CD14-positive monocyte (primary cell): Measurements from ENCODE around the gene LENG9. TPM values are rescaled to one million over a fixed set of nuclear protein-coding genes. Genes with fewer than 3 reads are reported as not detected.

Experiments used
- DNase-seq, 3 donors: peaks; one replicate each; pipeline ENCODE4 v3.0.0-alpha.2; 2011 to 2022
- H2AFZ ChIP-seq: 2 replicates; pipeline ENCODE4 v1.6.0; 2012; ENCODE audit warnings: mild to moderate bottlenecking, low read depth, low read length, inconsistent platforms; ENCODE audit not compliant: insufficient read depth, poor library complexity, severe bottlenecking
- H3K27ac ChIP-seq, 2 donors: 1 replicate in 1 of 2; 2 replicates in 1 of 2; pipeline ENCODE4 v1.5.1; 2012 to 2013; ENCODE audit warnings: low read length in 2 of 2, control low read depth in 1 of 2, inconsistent platforms in 1 of 2, low read depth in 1 of 2, mild to moderate bottlenecking in 1 of 2
- H3K27me3 ChIP-seq, 2 donors: one replicate each; pipeline versions ENCODE4 v1.6.0 to v1.6.1; 2011 to 2013; ENCODE audit warnings: low read length in 2 of 2; ENCODE audit not compliant: control insufficient read depth in 2 of 2, insufficient read depth in 2 of 2
- H3K36me3 ChIP-seq, 2 donors: replicated peaks in 1 of 2; 1 replicate in 1 of 2; 2 replicates in 1 of 2; pipeline versions ENCODE4 v1.5.1 to v1.6.1; 2012 to 2013; ENCODE audit warnings: low read length in 2 of 2, control low read depth in 1 of 2, inconsistent platforms in 1 of 2, mild to moderate bottlenecking in 1 of 2; ENCODE audit not compliant: insufficient read depth in 2 of 2, control insufficient read depth in 1 of 2
- H3K4me1 ChIP-seq, 2 donors: 1 replicate in 1 of 2; 2 replicates in 1 of 2; pipeline versions ENCODE4 v1.5.1 to v1.6.1; 2012 to 2013; ENCODE audit warnings: low read length in 2 of 2, control low read depth in 1 of 2, inconsistent platforms in 1 of 2, mild to moderate bottlenecking in 1 of 2, moderate library complexity in 1 of 2; ENCODE audit not compliant: insufficient read depth in 2 of 2, control insufficient read depth in 1 of 2
- H3K4me2 ChIP-seq: replicated peaks from 2 replicates; pipeline ENCODE3; 2012; ENCODE audit warnings: low read length, moderate library complexity, mild to moderate bottlenecking; ENCODE audit not compliant: poor library complexity, severe bottlenecking; ENCODE audit errors: extremely low read depth
- H3K4me3 ChIP-seq, 3 experiments: fragments of 200-600 bp in 1 of 3; sonication (generic) in 1 of 3; replicated peaks in 1 of 3; 1 replicate in 2 of 3; 2 replicates in 1 of 3; pipeline ENCODE4 v1.5.1; 2011 to 2013; ENCODE audit warnings: low read length in 3 of 3, mild to moderate bottlenecking in 3 of 3, control low read depth in 2 of 3, low read depth in 2 of 3, inconsistent platforms in 1 of 3, moderate library complexity in 1 of 3
- H3K79me2 ChIP-seq: 2 replicates; pipeline ENCODE4 v1.6.0; 2012; ENCODE audit warnings: mild to moderate bottlenecking, control low read depth, inconsistent platforms, low read length, moderate library complexity; ENCODE audit not compliant: insufficient read depth
- H3K9ac ChIP-seq: 2 replicates; pipeline ENCODE4 v1.6.0; 2017; ENCODE audit warnings: low read length, mild to moderate bottlenecking; ENCODE audit not compliant: insufficient read depth, poor library complexity, severe bottlenecking
- H3K9me3 ChIP-seq, 2 donors: replicated peaks in 1 of 2; 1 replicate in 1 of 2; 2 replicates in 1 of 2; pipeline versions ENCODE4 v1.5.1 to v1.6.1; 2012 to 2013; ENCODE audit warnings: low read length in 2 of 2, control low read depth in 1 of 2; ENCODE audit not compliant: control insufficient read depth in 1 of 2, insufficient read depth in 1 of 2
- H4K20me1 ChIP-seq: 2 replicates; pipeline ENCODE4 v1.6.0; 2012; ENCODE audit warnings: mild to moderate bottlenecking, low read length, control low read depth, moderate library complexity; ENCODE audit not compliant: insufficient read depth
- H3K27ac Mint-ChIP-seq, 7 donors: one replicate each; pipeline ENCODE4 v1.8.0; 2020; ENCODE audit warnings: mild to moderate bottlenecking in 7 of 7, mixed read lengths in 7 of 7, moderate library complexity in 6 of 7, inconsistent platforms in 2 of 7
- H3K27me3 Mint-ChIP-seq, 3 donors: one replicate each; pipeline ENCODE4 v1.8.0; 2021 to 2022; ENCODE audit warnings: low read depth in 3 of 3, mild to moderate bottlenecking in 3 of 3, mixed read lengths in 3 of 3, moderate library complexity in 3 of 3, inconsistent platforms in 1 of 3
- H3K36me3 Mint-ChIP-seq, 2 donors: one replicate each; pipeline ENCODE4 v1.8.0; 2020; ENCODE audit warnings: mixed read lengths in 2 of 2, inconsistent platforms in 1 of 2, mild to moderate bottlenecking in 1 of 2
- H3K4me1 Mint-ChIP-seq: one replicate; pipeline ENCODE4 v1.8.0; 2020; ENCODE audit warnings: mild to moderate bottlenecking, mixed read lengths
- H3K4me3 Mint-ChIP-seq, 2 donors: one replicate each; pipeline ENCODE4 v1.8.0; 2020; ENCODE audit warnings: mild to moderate bottlenecking in 2 of 2, mixed read lengths in 2 of 2, moderate library complexity in 1 of 2
- H3K9me3 Mint-ChIP-seq, 7 donors: one replicate each; pipeline ENCODE4 v1.8.0; 2020 to 2022; ENCODE audit warnings: mixed read lengths in 7 of 7, mild to moderate bottlenecking in 6 of 7, moderate library complexity in 6 of 7, inconsistent platforms in 2 of 7
- CTCF ChIP-seq: fragments of 200-600 bp; IDR thresholded peaks from one replicate; pipeline ENCODE4 v1.8.0; 2022; ENCODE audit warnings: antibody characterized with exemption, mild to moderate bottlenecking
- WGBS: methylation state at CpG from one replicate; pipeline ENCODE4 v1.1.5; 2013; ENCODE audit warnings: missing lambda C conversion rate; ENCODE audit not compliant: insufficient coverage; 5-methylcytosine and 5-hydroxymethylcytosine counted together
- intact Hi-C, 2 donors: fragments of 100-400 bp; cut with micrococcal nuclease; formaldehyde crosslinking; loops; one replicate each; pipeline versions ENCODE4 v1.15.0 to v1.15.1; 2023
- polyA plus RNA-seq, 3 donors: library from polyadenylated mRNA; depleted of rRNA in 1 of 3; unstranded in 2 of 3; stranded (reverse) in 1 of 3; fragments of 300-500 nt in 2 of 3; fragments of >200 nt in 1 of 3; fragmentation: Illumina TruSeq in 2 of 3; gene quantifications; 1 replicate in 2 of 3; 2 replicates in 1 of 3; pipeline ENCODE4 v1.2.3, GENCODE V29; 2012 to 2021

The LENG9 gene
- polyA plus RNA-seq, 3 donors = 0.15 to 2.0 TPM; not detected in 1

DNA sequence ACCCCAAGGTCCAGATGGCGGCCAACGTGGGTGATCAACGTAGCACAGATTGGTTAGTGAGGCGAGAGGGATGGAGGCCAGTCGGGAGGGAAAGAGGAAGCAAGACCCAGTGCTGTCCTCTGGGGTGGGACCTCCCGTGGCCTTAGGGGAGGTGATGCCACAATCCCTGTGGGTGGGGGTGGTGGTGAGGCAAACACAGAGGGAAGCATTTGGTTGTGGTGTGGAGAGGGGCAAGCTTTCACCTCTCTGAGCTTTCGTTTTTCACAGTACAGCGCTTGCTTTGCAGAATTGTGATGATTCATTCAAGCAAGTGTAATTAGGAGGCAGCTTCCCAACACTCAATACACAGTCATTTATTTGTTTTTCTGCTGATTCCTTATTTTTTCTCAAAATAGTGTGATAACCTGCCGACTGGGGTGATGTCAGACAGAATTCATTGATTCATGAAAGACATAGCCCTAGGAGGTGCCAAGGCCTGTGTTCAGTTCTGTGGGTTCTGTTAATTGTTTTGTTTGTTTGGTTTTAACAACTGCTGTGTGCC, 12.2 kb downstream of the LENG9 start:
- 0% methylated on average over 1 of the region's 9 CpGs for WGBS
- H3K9me3 Mint-ChIP-seq = peaks cover 0 to 5% (median 0%) of the 10 kb centered on the region in 7 donors
- TF ChIP-seq CTCF = no peak
- peaks cover 91% of the 10 kb centered on the region for H3K79me2 ChIP-seq
- peaks cover 52 to 64% of the 10 kb centered on the region in 2 donors for H3K36me3 Mint-ChIP-seq
- H3K9ac ChIP-seq = no peak overlapping the region
- H3K27ac Mint-ChIP-seq = peak overlapping the region; percentile 91 to 100 (median 99)
- H3K36me3 ChIP-seq = peaks cover 48 to 52% of the 10 kb centered on the region in 2 donors
- H3K9me3 ChIP-seq = no peaks in the 10 kb centered on the region
- H3K4me1 ChIP-seq = peaks cover 35 to 39% of the 10 kb centered on the region in 2 donors
- peaks cover 69% of the 10 kb centered on the region for H4K20me1 ChIP-seq
- peaks cover 0 to 2% (median 1%) of the 10 kb centered on the region in 3 donors for H3K27me3 Mint-ChIP-seq
- intact Hi-C loops = no loop called here
- H3K4me1 Mint-ChIP-seq = peaks cover 35% of the 10 kb centered on the region
- peak overlapping the region; percentile 76 to 99 for H3K4me3 Mint-ChIP-seq
- H3K4me2 ChIP-seq = peak overlapping the region; percentile 92
- H3K27ac ChIP-seq = peak overlapping the region; percentile 61 to 76
- H2AFZ ChIP-seq = no peak overlapping the region
- peak overlapping the region in 1 of 3 experiments; percentile 90 for H3K4me3 ChIP-seq
- DNase-seq = peak; percentile 62 to 88 (median 79)
- H3K27me3 ChIP-seq = no peaks in the 10 kb centered on the region

DNA sequence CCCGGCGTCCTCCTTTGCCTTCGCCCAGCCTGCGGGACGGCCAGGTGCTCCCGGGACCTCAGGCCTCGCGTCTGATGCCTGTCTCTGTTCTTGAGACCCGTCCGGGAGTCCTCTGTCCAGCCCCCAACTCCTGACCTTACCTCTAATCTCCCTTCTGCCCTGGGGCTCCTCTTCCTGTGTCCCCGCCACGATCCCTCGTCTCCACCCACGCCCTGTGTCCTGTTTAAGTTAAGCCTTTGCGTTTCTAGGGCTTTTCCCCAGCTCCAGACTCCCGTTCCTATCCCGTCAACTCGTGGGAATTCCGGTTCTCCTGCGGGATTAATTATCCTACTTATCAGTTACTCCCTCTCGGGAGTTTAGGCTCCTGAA, 13.9 kb downstream of the LENG9 start:
- no peak for TF ChIP-seq CTCF
- Histone ChIP-seq H4K20me1 (peaks cover 52% of the 10 kb centered on the region), H3K79me2 (peaks cover 83% of the 10 kb centered on the region), H3K27ac (peak overlapping the region; percentile 95 to 98), H3K9me3 (no peaks in the 10 kb centered on the region), H3K9ac (peak overlapping the region; percentile 87), H3K27me3 (no peaks in the 10 kb centered on the region), H3K36me3 (peaks cover 41 to 48% of the 10 kb centered on the region in 2 donors), H3K4me2 (peak overlapping the region; percentile 92), H3K4me1 (peaks cover 35 to 39% of the 10 kb centered on the region in 2 donors), H2AFZ (peak overlapping the region; percentile 76), H3K4me3 (peak overlapping the region; percentile 57 to 90 (median 69))
- peaks cover 0 to 5% (median 0%) of the 10 kb centered on the region in 7 donors for H3K9me3 Mint-ChIP-seq
- intact Hi-C loops = loop anchor here (2.0 to 10.0 kb wide), 3 partner anchors 13 to 255 kb away; partner anchors contain the start of genes LENG9 (in 1 of the 2) and TSEN34 (in 1 of the 2)
- H3K36me3 Mint-ChIP-seq = peaks cover 49 to 63% of the 10 kb centered on the region in 2 donors
- H3K27me3 Mint-ChIP-seq = peaks cover 0 to 3% (median 2%) of the 10 kb centered on the region in 3 donors
- WGBS = 3% methylated on average over 21 of the region's 21 CpGs
- peak overlapping the region; percentile 98 to 99 for H3K4me3 Mint-ChIP-seq
- no peak for DNase-seq
- H3K4me1 Mint-ChIP-seq = peaks cover 35% of the 10 kb centered on the region
- H3K27ac Mint-ChIP-seq = peak overlapping the region; percentile 96 to 100 (median 100)
